CD14-positive monocyte (primary cell): ENCODE results near the gene FHIT. TPM values are rescaled to one million over a fixed set of nuclear protein-coding genes. Genes with fewer than 3 reads are reported as not detected.
A peak's percentile ranks its signal among the peaks of the same experiment; 100 is the strongest.

ENCODE experiments used
- DNase-seq, 3 donors: peaks; one replicate each; pipeline ENCODE4 v3.0.0-alpha.2; 2011 to 2022
- H2AFZ ChIP-seq: 2 replicates; pipeline ENCODE4 v1.6.0; 2012; ENCODE audit warnings: mild to moderate bottlenecking, low read depth, low read length, inconsistent platforms; ENCODE audit not compliant: insufficient read depth, poor library complexity, severe bottlenecking
- H3K27ac ChIP-seq, 2 donors: 1 replicate in 1 of 2; 2 replicates in 1 of 2; pipeline ENCODE4 v1.5.1; 2012 to 2013; ENCODE audit warnings: low read length in 2 of 2, control low read depth in 1 of 2, inconsistent platforms in 1 of 2, low read depth in 1 of 2, mild to moderate bottlenecking in 1 of 2
- H3K27me3 ChIP-seq, 2 donors: one replicate each; pipeline versions ENCODE4 v1.6.0 to v1.6.1; 2011 to 2013; ENCODE audit warnings: low read length in 2 of 2; ENCODE audit not compliant: control insufficient read depth in 2 of 2, insufficient read depth in 2 of 2
- H3K36me3 ChIP-seq, 2 donors: replicated peaks in 1 of 2; 1 replicate in 1 of 2; 2 replicates in 1 of 2; pipeline versions ENCODE4 v1.5.1 to v1.6.1; 2012 to 2013; ENCODE audit warnings: low read length in 2 of 2, control low read depth in 1 of 2, inconsistent platforms in 1 of 2, mild to moderate bottlenecking in 1 of 2; ENCODE audit not compliant: insufficient read depth in 2 of 2, control insufficient read depth in 1 of 2
- H3K4me1 ChIP-seq, 2 donors: 1 replicate in 1 of 2; 2 replicates in 1 of 2; pipeline versions ENCODE4 v1.5.1 to v1.6.1; 2012 to 2013; ENCODE audit warnings: low read length in 2 of 2, control low read depth in 1 of 2, inconsistent platforms in 1 of 2, mild to moderate bottlenecking in 1 of 2, moderate library complexity in 1 of 2; ENCODE audit not compliant: insufficient read depth in 2 of 2, control insufficient read depth in 1 of 2
- H3K4me2 ChIP-seq: replicated peaks from 2 replicates; pipeline ENCODE3; 2012; ENCODE audit warnings: low read length, moderate library complexity, mild to moderate bottlenecking; ENCODE audit not compliant: poor library complexity, severe bottlenecking; ENCODE audit errors: extremely low read depth
- H3K4me3 ChIP-seq, 3 experiments: fragments of 200-600 bp in 1 of 3; sonication (generic) in 1 of 3; replicated peaks in 1 of 3; 1 replicate in 2 of 3; 2 replicates in 1 of 3; pipeline ENCODE4 v1.5.1; 2011 to 2013; ENCODE audit warnings: low read length in 3 of 3, mild to moderate bottlenecking in 3 of 3, control low read depth in 2 of 3, low read depth in 2 of 3, inconsistent platforms in 1 of 3, moderate library complexity in 1 of 3
- H3K79me2 ChIP-seq: 2 replicates; pipeline ENCODE4 v1.6.0; 2012; ENCODE audit warnings: mild to moderate bottlenecking, control low read depth, inconsistent platforms, low read length, moderate library complexity; ENCODE audit not compliant: insufficient read depth
- H3K9ac ChIP-seq: 2 replicates; pipeline ENCODE4 v1.6.0; 2017; ENCODE audit warnings: low read length, mild to moderate bottlenecking; ENCODE audit not compliant: insufficient read depth, poor library complexity, severe bottlenecking
- H3K9me3 ChIP-seq, 2 donors: replicated peaks in 1 of 2; 1 replicate in 1 of 2; 2 replicates in 1 of 2; pipeline versions ENCODE4 v1.5.1 to v1.6.1; 2012 to 2013; ENCODE audit warnings: low read length in 2 of 2, control low read depth in 1 of 2; ENCODE audit not compliant: control insufficient read depth in 1 of 2, insufficient read depth in 1 of 2
- H4K20me1 ChIP-seq: 2 replicates; pipeline ENCODE4 v1.6.0; 2012; ENCODE audit warnings: mild to moderate bottlenecking, low read length, control low read depth, moderate library complexity; ENCODE audit not compliant: insufficient read depth
- H3K27ac Mint-ChIP-seq, 7 donors: one replicate each; pipeline ENCODE4 v1.8.0; 2020; ENCODE audit warnings: mild to moderate bottlenecking in 7 of 7, mixed read lengths in 7 of 7, moderate library complexity in 6 of 7, inconsistent platforms in 2 of 7
- H3K27me3 Mint-ChIP-seq, 3 donors: one replicate each; pipeline ENCODE4 v1.8.0; 2021 to 2022; ENCODE audit warnings: low read depth in 3 of 3, mild to moderate bottlenecking in 3 of 3, mixed read lengths in 3 of 3, moderate library complexity in 3 of 3, inconsistent platforms in 1 of 3
- H3K36me3 Mint-ChIP-seq, 2 donors: one replicate each; pipeline ENCODE4 v1.8.0; 2020; ENCODE audit warnings: mixed read lengths in 2 of 2, inconsistent platforms in 1 of 2, mild to moderate bottlenecking in 1 of 2
- H3K4me1 Mint-ChIP-seq: one replicate; pipeline ENCODE4 v1.8.0; 2020; ENCODE audit warnings: mild to moderate bottlenecking, mixed read lengths
- H3K4me3 Mint-ChIP-seq, 2 donors: one replicate each; pipeline ENCODE4 v1.8.0; 2020; ENCODE audit warnings: mild to moderate bottlenecking in 2 of 2, mixed read lengths in 2 of 2, moderate library complexity in 1 of 2
- H3K9me3 Mint-ChIP-seq, 7 donors: one replicate each; pipeline ENCODE4 v1.8.0; 2020 to 2022; ENCODE audit warnings: mixed read lengths in 7 of 7, mild to moderate bottlenecking in 6 of 7, moderate library complexity in 6 of 7, inconsistent platforms in 2 of 7
- CTCF ChIP-seq: fragments of 200-600 bp; IDR thresholded peaks from one replicate; pipeline ENCODE4 v1.8.0; 2022; ENCODE audit warnings: antibody characterized with exemption, mild to moderate bottlenecking
- WGBS: methylation state at CpG from one replicate; pipeline ENCODE4 v1.1.5; 2013; ENCODE audit warnings: missing lambda C conversion rate; ENCODE audit not compliant: insufficient coverage; 5-methylcytosine and 5-hydroxymethylcytosine counted together
- intact Hi-C, 2 donors: fragments of 100-400 bp; cut with micrococcal nuclease; formaldehyde crosslinking; loops; one replicate each; pipeline versions ENCODE4 v1.15.0 to v1.15.1; 2023
- polyA plus RNA-seq, 3 donors: library from polyadenylated mRNA; depleted of rRNA in 1 of 3; unstranded in 2 of 3; stranded (reverse) in 1 of 3; fragments of 300-500 nt in 2 of 3; fragments of >200 nt in 1 of 3; fragmentation: Illumina TruSeq in 2 of 3; gene quantifications; 1 replicate in 2 of 3; 2 replicates in 1 of 3; pipeline ENCODE4 v1.2.3, GENCODE V29; 2012 to 2021

The FHIT gene
- polyA plus RNA-seq, 3 donors = 1.7 to 3.4 (median 3.2) TPM

- Histone ChIP-seq H3K9me3 (peaks cover 0 to 4% of the 10 kb centered on the region in 2 donors), H3K9ac (no peak overlapping the region), H3K4me2 (no peak overlapping the region), H3K79me2 (no peaks in the 10 kb centered on the region), H2AFZ (no peak overlapping the region), H3K27ac (no peak overlapping the region), H3K4me1 (no peaks in the 10 kb centered on the region), H4K20me1 (no peaks in the 10 kb centered on the region), H3K27me3 (no peaks in the 10 kb centered on the region), H3K4me3 (no peak overlapping the region), H3K36me3 (no peaks in the 10 kb centered on the region)
- H3K27ac Mint-ChIP-seq = peak overlapping the region in 1 of 7 donors; percentile 35
- no CpG with 5 or more reads among the region's 2 CpGs for WGBS
- H3K36me3 Mint-ChIP-seq = no peaks in the 10 kb centered on the region
- no peak overlapping the region for H3K4me3 Mint-ChIP-seq
- intact Hi-C loops = no loop called here
- TF ChIP-seq CTCF = no peak
- H3K9me3 Mint-ChIP-seq = peaks cover 0 to 11% (median 0%) of the 10 kb centered on the region in 7 donors
- no peaks in the 10 kb centered on the region for H3K27me3 Mint-ChIP-seq
- DNase-seq = peak in 1 of 3 donors; percentile 31
- peaks cover 4% of the 10 kb centered on the region for H3K4me1 Mint-ChIP-seq
Measured at GRCh38 chr3:61268644-61269043, 17.4 kb upstream of the FHIT start.

GRCh38 chr3:61264281-61264680 is 13.0 kb upstream of the FHIT start:
- H3K9me3 ChIP-seq = peaks cover 0 to 4% of the 10 kb centered on the region in 2 donors
- H3K4me1 Mint-ChIP-seq = peaks cover 4% of the 10 kb centered on the region
- H3K9me3 Mint-ChIP-seq = peaks cover 6 to 16% (median 11%) of the 10 kb centered on the region in 7 donors
- no peak overlapping the region for H3K4me3 Mint-ChIP-seq
- H3K27ac ChIP-seq = no peak overlapping the region
- no peaks in the 10 kb centered on the region for H3K27me3 ChIP-seq
- H3K27me3 Mint-ChIP-seq = peaks cover 0 to 2% (median 0%) of the 10 kb centered on the region in 3 donors
- H3K4me2 ChIP-seq = no peak overlapping the region
- H3K27ac Mint-ChIP-seq = no peak overlapping the region
- H4K20me1 ChIP-seq = no peaks in the 10 kb centered on the region
- H3K4me1 ChIP-seq = no peaks in the 10 kb centered on the region
- intact Hi-C loops = no loop called here
- TF ChIP-seq CTCF = no peak
- H3K36me3 Mint-ChIP-seq = no peaks in the 10 kb centered on the region
- WGBS = no CpG with 5 or more reads among the region's 2 CpGs
- no peaks in the 10 kb centered on the region for H3K36me3 ChIP-seq
- H3K79me2 ChIP-seq = no peaks in the 10 kb centered on the region
- no peak overlapping the region for H2AFZ ChIP-seq
- no peak overlapping the region for H3K9ac ChIP-seq
- DNase-seq = no peak
- no peak overlapping the region for H3K4me3 ChIP-seq
